ENCODE results near the gene DNMT3A. TPM values are rescaled to one million over a fixed set of nuclear protein-coding genes. Genes with fewer than 3 reads are reported as not detected.

The DNMT3A gene
- total and polyA plus RNA-seq, 12 donors = 10.6 to 53.4 (median 25.0) TPM

GRCh38 chr2:25373269-25373981 is 31.7 kb upstream of the DNMT3A start:
- TF ChIP-seq POLR2A (IDR thresholded peaks at IDR 0.05) = no peak
- no peak for TF ChIP-seq CTCF (IDR thresholded peaks at IDR 0.05)
- WGBS, 4 donors = 60 to 87% (median 75%) methylated on average over 5 to 20 of the region's 20 CpGs
- Histone ChIP-seq H3K4me3 (no peak overlapping the region), H3K36me3 (replicated peaks in 1 of 2) (no peaks in the 10 kb centered on the region), H3K27ac (peak overlapping the region in 1 of 5 donors; percentile 52), H3K4me1 (replicated peaks in 1 of 2) (peaks cover 0 to 20% of the 10 kb centered on the region in 2 donors), H3K27me3 (no peaks in the 10 kb centered on the region), H3K9me3 (replicated peaks in 1 of 3) (no peaks in the 10 kb centered on the region)
- intact Hi-C loops (cut with DNase I) = no loop called here
- DNase-seq = peak; percentile 53 to 87 (median 65)

GRCh38 chr2:25372405-25373268 is 30.9 kb upstream of the DNMT3A start:
- WGBS, 4 donors = 86 to 92% (median 88%) methylated on average over 17 to 25 of the region's 25 CpGs
- Histone ChIP-seq H3K4me3 (no peak overlapping the region), H3K27ac (peak overlapping the region in 1 of 5 donors; percentile 52), H3K27me3 (no peaks in the 10 kb centered on the region), H3K36me3 (replicated peaks in 1 of 2) (no peaks in the 10 kb centered on the region), H3K9me3 (replicated peaks in 1 of 3) (no peaks in the 10 kb centered on the region), H3K4me1 (replicated peaks in 1 of 2) (peaks cover 0 to 15% of the 10 kb centered on the region in 2 donors)
- TF ChIP-seq CTCF (IDR thresholded peaks at IDR 0.05) (no peak), POLR2A (IDR thresholded peaks at IDR 0.05) (no peak)
- DNase-seq = peak in 3 of 7 donors; percentile 6 to 53 (median 18)
- intact Hi-C loops (cut with DNase I) = no loop called here

- Histone ChIP-seq H3K36me3 (replicated peaks in 1 of 2) (no peaks in the 10 kb centered on the region), H3K27ac (no peak overlapping the region), H3K27me3 (no peaks in the 10 kb centered on the region), H3K4me1 (replicated peaks in 1 of 2) (peaks cover 0 to 4% of the 10 kb centered on the region in 2 donors), H3K4me3 (no peak overlapping the region), H3K9me3 (replicated peaks in 1 of 3) (no peaks in the 10 kb centered on the region)
- DNase-seq = peak in 3 of 7 donors; percentile 5 to 46 (median 12)
- intact Hi-C loops (cut with DNase I) = no loop called here
- WGBS, 4 donors = 87 to 95% (median 92%) methylated on average over 17 to 27 of the region's 27 CpGs
- no peak for TF ChIP-seq CTCF (IDR thresholded peaks at IDR 0.05)
- TF ChIP-seq POLR2A (IDR thresholded peaks at IDR 0.05) = no peak
Observed at GRCh38 chr2:25371253-25372241, 29.8 kb upstream of the DNMT3A start.
